Measurements from ENCODE around the gene SVOPL.

DNA sequence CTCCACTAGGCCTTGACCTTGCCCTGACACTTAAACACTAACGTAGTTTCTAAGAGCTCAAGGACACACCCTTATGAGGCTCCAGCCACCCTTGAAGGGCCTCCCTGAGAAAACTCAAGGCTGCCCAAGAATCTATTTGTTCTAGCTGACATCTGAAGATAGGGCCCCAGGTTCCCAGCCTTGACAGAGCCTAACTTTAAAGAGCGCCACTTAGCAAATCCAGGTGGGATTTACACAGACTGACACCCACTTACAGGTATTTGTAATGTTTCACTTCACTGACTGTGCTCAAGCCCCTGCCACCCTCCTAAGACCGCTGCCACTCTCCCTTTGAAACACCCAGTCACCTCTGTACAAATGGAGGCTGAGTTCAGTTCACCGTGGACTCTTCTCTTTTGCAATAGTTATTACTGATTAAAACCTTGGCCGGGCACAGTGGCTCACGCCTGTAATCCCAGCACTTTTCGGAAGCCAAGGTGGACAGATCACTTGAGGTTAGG is 90.4 kb downstream of the SVOPL start:
- TF ChIP-seq, protein P1, sequence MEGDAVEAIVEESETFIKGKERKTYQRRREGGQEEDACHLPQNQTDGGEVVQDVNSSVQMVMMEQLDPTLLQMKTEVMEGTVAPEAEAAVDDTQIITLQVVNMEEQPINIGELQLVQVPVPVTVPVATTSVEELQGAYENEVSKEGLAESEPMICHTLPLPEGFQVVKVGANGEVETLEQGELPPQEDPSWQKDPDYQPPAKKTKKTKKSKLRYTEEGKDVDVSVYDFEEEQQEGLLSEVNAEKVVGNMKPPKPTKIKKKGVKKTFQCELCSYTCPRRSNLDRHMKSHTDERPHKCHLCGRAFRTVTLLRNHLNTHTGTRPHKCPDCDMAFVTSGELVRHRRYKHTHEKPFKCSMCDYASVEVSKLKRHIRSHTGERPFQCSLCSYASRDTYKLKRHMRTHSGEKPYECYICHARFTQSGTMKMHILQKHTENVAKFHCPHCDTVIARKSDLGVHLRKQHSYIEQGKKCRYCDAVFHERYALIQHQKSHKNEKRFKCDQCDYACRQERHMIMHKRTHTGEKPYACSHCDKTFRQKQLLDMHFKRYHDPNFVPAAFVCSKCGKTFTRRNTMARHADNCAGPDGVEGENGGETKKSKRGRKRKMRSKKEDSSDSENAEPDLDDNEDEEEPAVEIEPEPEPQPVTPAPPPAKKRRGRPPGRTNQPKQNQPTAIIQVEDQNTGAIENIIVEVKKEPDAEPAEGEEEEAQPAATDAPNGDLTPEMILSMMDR (IDR thresholded peaks at IDR 0.05): no peak
- TF ChIP-seq POLR2A (IDR thresholded peaks at IDR 0.05): no peak
- TF ChIP-seq POLR2AphosphoS5 (IDR thresholded peaks at IDR 0.05): no peak

Measured in transverse colon (tissue), 4 donors.